Right atrium auricular region (tissue), 2 donors: ENCODE results near the gene CORO2B. TPM values are rescaled to one million over a fixed set of nuclear protein-coding genes. Genes with fewer than 3 reads are reported as not detected.

Source experiments
- DNase-seq: peaks from one replicate; pipeline ENCODE4 v3.0.0-alpha.2; 2019; ENCODE audit warnings: low spot score
- H3K27ac ChIP-seq, 2 donors: fragments of 200-600 bp; sonication (generic); 1 replicate in 1 of 2; 2 replicates in 1 of 2; pipeline ENCODE4 v1.5.1; 2016 to 2019
- H3K27me3 ChIP-seq, 2 donors: fragments of 200-600 bp; sonication (generic); one replicate each; pipeline versions ENCODE4 v1.5.1 to v1.6.0; 2017 to 2019
- H3K36me3 ChIP-seq: fragments of 200-600 bp; sonication (generic); one replicate; pipeline ENCODE4 v1.5.1; 2016
- H3K4me1 ChIP-seq, 2 donors: fragments of 200-600 bp; sonication (generic); one replicate each; pipeline versions ENCODE4 v1.5.1 to v1.6.0; 2017 to 2019
- H3K4me3 ChIP-seq, 2 donors: fragments of 200-600 bp; sonication (generic); 1 replicate in 1 of 2; 2 replicates in 1 of 2; pipeline ENCODE4 v1.5.1; 2017 to 2019; ENCODE audit warnings: mild to moderate bottlenecking in 1 of 2, moderate library complexity in 1 of 2
- H3K9me3 ChIP-seq, 2 donors: fragments of 200-600 bp; sonication (generic); one replicate each; pipeline ENCODE4 v1.5.1; 2019
- total RNA-seq, 2 donors: library from RNA; depleted of rRNA; stranded (reverse); fragments of >200 nt; gene quantifications; one replicate each; pipeline ENCODE4 v1.1.0, GENCODE V29; 2016
- TF ChIP-seq, protein P1 (sequence below), 2 donors: fragments of 200-600 bp; sonication (generic); IDR thresholded peaks; one replicate each; pipeline ENCODE4 v1.5.1; 2019; ENCODE audit warnings: antibody characterized with exemption in 2 of 2

Gene CORO2B
- total RNA-seq, 2 donors from 2014 or later, result 6.0 to 9.7 TPM

GRCh38 chr15:68590721-68591389 lies 12.1 kb downstream of the CORO2B start:
- H3K36me3 ChIP-seq, result no peaks in the 10 kb centered on the region
- peaks cover 0 to 53% of the 10 kb centered on the region in 2 donors for H3K4me1 ChIP-seq
- no peaks in the 10 kb centered on the region for H3K9me3 ChIP-seq
- H3K27me3 ChIP-seq, result no peaks in the 10 kb centered on the region
- TF ChIP-seq, protein P1, sequence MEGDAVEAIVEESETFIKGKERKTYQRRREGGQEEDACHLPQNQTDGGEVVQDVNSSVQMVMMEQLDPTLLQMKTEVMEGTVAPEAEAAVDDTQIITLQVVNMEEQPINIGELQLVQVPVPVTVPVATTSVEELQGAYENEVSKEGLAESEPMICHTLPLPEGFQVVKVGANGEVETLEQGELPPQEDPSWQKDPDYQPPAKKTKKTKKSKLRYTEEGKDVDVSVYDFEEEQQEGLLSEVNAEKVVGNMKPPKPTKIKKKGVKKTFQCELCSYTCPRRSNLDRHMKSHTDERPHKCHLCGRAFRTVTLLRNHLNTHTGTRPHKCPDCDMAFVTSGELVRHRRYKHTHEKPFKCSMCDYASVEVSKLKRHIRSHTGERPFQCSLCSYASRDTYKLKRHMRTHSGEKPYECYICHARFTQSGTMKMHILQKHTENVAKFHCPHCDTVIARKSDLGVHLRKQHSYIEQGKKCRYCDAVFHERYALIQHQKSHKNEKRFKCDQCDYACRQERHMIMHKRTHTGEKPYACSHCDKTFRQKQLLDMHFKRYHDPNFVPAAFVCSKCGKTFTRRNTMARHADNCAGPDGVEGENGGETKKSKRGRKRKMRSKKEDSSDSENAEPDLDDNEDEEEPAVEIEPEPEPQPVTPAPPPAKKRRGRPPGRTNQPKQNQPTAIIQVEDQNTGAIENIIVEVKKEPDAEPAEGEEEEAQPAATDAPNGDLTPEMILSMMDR (IDR thresholded peaks at IDR 0.05), result no peak
- no peak for DNase-seq
- no peak overlapping the region for H3K4me3 ChIP-seq
- H3K27ac ChIP-seq, result no peak overlapping the region

DNA sequence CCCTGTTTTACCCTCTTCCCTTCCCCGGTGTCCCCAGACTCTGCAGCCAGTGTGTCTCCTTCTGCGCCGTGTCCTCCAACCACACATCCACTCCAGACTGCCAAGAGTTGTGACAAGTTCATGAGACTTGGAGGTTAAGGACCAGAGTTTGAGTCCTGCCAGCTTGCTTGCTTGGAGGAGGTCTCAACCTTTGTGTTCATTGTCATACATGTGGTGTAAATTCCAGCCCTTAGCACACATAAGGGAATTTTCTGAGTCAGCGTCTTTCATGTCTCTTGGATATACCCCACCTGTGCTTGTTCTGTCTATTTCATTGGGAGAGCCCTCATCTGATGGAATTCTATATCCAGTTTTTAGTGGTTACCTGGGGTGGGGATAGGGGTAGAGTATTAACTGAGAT lies 13.3 kb downstream of the CORO2B start:
- TF ChIP-seq, protein P1 (IDR thresholded peaks at IDR 0.05), result no peak
- H3K36me3 ChIP-seq, result no peaks in the 10 kb centered on the region
- no peak overlapping the region for H3K27ac ChIP-seq
- H3K9me3 ChIP-seq, result no peaks in the 10 kb centered on the region
- peaks cover 0 to 45% of the 10 kb centered on the region in 2 donors for H3K4me1 ChIP-seq
- H3K27me3 ChIP-seq, result no peaks in the 10 kb centered on the region
- H3K4me3 ChIP-seq, result no peak overlapping the region
- DNase-seq, result no peak

GRCh38 chr15:68592544-68592943 lies 13.8 kb downstream of the CORO2B start:
- no peak for DNase-seq
- Histone ChIP-seq H3K27me3 (no peaks in the 10 kb centered on the region), H3K27ac (no peak overlapping the region), H3K36me3 (no peaks in the 10 kb centered on the region), H3K4me3 (no peak overlapping the region), H3K4me1 (peaks cover 0 to 40% of the 10 kb centered on the region in 2 donors), H3K9me3 (no peaks in the 10 kb centered on the region)
- TF ChIP-seq, protein P1 (IDR thresholded peaks at IDR 0.05), result no peak

DNA sequence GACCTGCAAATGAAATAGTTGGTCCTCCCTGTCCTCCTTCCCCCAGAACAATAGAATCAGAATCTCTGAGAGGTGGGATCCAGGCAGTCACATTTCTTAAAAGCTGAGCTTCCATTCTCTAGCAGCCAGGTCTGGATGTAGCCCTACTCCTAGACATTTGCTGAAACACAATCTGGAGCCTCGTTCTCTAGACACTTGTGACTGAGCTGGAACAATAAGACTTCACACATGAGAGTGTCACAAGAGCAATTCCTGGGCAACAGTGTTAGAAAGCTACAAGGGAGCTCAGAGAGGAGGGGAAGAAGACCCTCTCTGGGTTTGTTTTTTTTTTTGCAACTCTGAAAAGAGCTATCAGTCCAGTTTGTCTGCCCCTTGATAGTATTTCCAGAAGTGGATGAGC lies 14.5 kb downstream of the CORO2B start:
- no peak overlapping the region for H3K4me3 ChIP-seq
- TF ChIP-seq, protein P1 (IDR thresholded peaks at IDR 0.05), result no peak
- no peak for DNase-seq
- H3K27me3 ChIP-seq, result no peaks in the 10 kb centered on the region
- no peaks in the 10 kb centered on the region for H3K36me3 ChIP-seq
- H3K27ac ChIP-seq, result no peak overlapping the region
- H3K4me1 ChIP-seq, result peaks cover 0 to 46% of the 10 kb centered on the region in 2 donors
- no peaks in the 10 kb centered on the region for H3K9me3 ChIP-seq

GRCh38 chr15:68593828-68594532 lies 15.2 kb downstream of the CORO2B start:
- Histone ChIP-seq H3K4me3 (no peak overlapping the region), H3K27ac (no peak overlapping the region), H3K27me3 (no peaks in the 10 kb centered on the region), H3K9me3 (no peaks in the 10 kb centered on the region), H3K4me1 (peaks cover 0 to 52% of the 10 kb centered on the region in 2 donors), H3K36me3 (no peaks in the 10 kb centered on the region)
- DNase-seq, result no peak
- TF ChIP-seq, protein P1 (IDR thresholded peaks at IDR 0.05), result no peak
